NOMO-1 treated with dmso at 0.1 percent for 144 hours (cell line): ENCODE measurements around the gene UBAC1.
"Not testable (repeated sequence)": the region's sequence is repeated elsewhere in the genome, so short reads cannot be mapped to it uniquely, and the experiment has no call there.

Experiments used
- DNase-seq: peaks from one replicate; lab custom pipeline; 2025; ENCODE audit not compliant: unreplicated experiment; lab: John Stamatoyannopoulos, UW

The UBAC1 gene

GRCh38 chr9:135924628-135925338, 36.4 kb downstream of the UBAC1 start:
- DNase-seq: no peak

- no peak for DNase-seq
Measured at GRCh38 chr9:135923508-135923907, 37.7 kb downstream of the UBAC1 start.

GRCh38 chr9:135921749-135922310, 39.3 kb downstream of the UBAC1 start:
- no peak for DNase-seq

DNA sequence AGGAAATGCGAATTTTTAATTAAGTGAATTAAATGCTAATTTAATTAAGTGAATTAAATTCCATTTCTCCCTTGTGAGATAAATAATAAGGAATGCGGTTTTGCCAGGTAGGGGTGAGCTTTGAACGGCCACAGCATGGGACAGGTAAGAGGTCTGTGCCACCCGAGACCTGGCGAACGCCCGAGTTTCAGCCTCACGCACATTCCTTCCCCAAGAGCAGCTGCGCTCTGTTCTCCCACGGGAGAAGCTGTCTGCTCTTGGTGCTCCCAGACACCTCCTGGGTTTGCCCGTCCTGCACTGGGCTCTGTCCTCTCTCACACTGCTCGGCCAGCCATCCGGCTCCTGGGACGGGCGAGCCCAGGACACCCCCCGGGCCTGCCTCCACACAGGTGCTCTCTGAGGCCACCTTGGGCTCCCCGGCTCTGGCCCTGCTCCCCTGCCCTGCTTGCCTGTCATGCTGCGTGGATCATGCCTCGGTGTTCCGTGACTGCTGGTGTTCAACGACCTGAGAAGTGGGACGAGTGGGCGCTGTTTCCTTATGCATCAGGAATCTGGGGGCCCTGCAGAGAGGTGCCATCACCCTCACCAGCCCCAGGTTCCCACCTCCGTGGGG, 40.1 kb downstream of the UBAC1 start:
- DNase-seq: no peak

- DNase-seq: no peak
Measured at GRCh38 chr9:135920256-135920930, 40.8 kb downstream of the UBAC1 start.

DNA sequence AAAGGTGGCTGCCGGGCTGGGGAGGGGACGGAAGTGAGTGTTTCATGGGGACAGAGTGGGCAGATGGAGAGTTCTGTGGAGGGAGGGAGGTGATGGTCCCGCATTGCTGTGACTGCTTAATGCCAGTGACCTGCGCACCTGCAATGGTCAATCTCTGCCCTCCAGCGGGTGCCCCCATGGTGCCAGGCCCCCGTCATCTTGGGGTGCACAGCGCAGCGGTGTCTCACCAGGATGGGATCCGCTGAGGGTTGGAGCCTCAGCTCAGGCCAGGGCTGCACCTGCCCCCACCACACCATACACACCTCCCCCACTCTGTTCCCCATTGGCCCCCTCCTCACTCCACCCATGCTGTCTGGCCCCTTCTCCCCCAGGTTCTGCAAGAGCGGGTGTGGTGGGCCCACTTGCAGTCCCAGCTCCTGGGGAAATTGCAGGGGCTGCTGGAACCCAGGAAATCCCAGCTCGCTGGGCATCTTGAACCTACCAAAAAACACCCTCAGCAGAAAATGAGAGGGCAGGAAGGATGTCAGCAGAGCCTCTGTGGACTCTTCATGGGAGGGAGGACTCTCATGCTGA, 41.8 kb downstream of the UBAC1 start:
- DNase-seq: no peak

GRCh38 chr9:135916227-135916626, 44.9 kb downstream of the UBAC1 start:
- DNase-seq: not testable (repeated sequence)

DNA sequence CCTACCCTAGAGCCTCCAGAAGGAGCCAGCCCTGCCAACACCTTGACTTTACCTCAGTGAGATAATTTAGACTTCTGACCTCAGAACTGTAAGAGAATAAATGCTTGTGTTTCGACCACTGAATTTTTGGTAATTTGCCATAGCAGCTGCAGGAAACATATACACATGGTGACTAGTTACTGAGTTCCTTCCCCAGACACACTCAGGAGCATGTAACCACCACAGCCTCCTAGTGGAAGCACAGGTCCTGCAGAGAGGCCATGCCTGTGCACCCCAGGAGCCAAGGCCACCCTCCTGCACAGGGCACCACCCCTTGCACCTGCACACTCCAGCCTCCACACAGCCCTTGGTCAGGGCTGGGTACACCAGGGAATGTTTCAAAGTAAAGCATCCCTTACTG, 46.3 kb downstream of the UBAC1 start:
- DNase-seq: no peak

DNA sequence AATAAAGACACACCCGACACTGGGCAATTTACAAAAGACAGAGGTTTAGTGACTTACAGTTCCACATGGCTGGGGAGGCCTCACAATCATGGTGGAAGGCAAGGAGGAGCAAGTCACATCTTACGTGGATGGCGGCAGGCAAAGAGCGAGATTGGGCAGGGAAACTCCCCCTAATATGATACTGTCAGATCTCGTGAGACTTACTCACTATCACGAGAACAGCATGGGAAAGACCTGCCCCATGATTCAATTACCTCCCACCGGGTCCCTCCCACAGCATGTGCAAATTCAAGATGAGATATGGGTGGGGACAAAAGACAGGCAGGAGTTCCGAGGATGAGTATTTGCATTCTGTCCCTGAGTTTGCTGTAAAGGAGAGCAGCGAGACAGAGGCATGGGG, 49.9 kb downstream of the UBAC1 start:
- DNase-seq: not testable (repeated sequence)

GRCh38 chr9:135910757-135911156, 50.4 kb downstream of the UBAC1 start:
- DNase-seq: no peak

GRCh38 chr9:135910216-135910615, 51.0 kb downstream of the UBAC1 start:
- DNase-seq: no peak

- no peak for DNase-seq
Measured at GRCh38 chr9:135909371-135909770, 51.8 kb downstream of the UBAC1 start.

- DNase-seq: no peak
Measured at GRCh38 chr9:135908754-135909204, 52.4 kb downstream of the UBAC1 start.

DNA sequence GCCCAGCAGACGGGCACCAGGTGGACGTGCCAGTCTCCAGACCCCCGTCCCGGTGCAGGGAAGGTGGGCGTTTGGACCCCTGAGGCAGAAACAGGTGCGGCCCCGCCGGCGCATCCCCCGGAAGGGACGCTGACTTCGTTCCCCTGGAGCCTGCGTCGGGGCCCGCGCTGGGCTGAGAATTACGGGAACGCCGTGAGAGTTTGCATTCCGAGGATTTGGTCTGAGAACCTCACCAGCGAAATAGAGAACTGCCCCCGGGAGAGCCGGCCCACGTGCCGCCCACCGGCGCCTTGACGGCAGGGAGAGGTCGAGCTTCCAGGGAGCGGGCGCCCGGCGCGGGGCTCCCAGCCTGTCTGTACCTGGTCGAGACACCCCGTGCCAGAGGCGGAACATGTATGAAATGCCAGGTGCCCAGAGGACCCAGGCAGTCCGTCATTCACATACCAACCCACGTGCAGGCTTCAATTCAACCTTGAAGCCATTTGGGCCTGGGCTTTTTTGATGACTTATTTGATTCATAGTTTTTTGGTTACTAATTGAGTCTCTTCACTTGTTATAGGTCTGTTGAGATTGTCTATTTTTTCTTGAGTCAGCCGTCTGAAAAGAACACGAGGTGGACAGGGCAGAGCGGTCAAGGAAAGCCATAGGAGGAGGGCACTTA, 53.0 kb downstream of the UBAC1 start:
- DNase-seq: no peak

DNA sequence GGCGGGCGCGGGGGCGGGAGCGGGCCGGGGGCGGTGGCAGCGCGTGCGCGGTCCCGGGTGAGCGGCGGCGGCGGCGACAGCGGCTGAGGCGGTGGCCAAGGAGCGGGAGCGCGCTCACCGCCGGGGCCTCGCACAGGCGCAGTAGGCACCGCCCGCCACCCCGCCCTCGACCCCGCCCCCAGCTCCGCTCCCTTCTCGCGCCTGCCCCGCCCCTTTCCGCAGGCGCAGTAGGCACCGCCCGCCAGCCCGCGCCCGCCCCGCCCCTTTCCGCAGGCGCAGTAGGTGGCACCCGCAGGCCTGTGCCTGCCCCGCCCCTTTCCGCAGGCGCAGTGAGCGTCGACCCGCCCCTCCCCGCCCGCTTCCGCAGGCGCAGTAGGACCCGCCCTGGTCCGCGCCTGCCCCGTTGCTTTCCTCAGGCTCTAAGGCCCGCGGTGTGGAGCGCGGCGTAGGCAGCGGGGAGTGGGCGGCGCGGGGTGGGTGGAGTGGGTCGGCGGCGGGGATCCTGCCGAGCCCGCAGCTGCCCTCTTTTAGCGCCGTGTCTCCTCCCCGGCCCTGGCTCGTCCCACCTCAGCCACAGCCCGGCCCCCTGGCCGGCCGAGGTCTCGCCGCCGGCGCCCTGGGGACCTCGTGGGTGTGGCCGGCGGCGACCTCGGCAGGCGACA, 53.6 kb downstream of the UBAC1 start, which contains the start of gene CAMSAP1:
Gene CAMSAP1, minus strand, starts transcription at position 116 of the 662 bp plus-strand sequence. CDS start 387 bp downstream, outside the sequence.
- DNase-seq: peak; percentile 96

DNA sequence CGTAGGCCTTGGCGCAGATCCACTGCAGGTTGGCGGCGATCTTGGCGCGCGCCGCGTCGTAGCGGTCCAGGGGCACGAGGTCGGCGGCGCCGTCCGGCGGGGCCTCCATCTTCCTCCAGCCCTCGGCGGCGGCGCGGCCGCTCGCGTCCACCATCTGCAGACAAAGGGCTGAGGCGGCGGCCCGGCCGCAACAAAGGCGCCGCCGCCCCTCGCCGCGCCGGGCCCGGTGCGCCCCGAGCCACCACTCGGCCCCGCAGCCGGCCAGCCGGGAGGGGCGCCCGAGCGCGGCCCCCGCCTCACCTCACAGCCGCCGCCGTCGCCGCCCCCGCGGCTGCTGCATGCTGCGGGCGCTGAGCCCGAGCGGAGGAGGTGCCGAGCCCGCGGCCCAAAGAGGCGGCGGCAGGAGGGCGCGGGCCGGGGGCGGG, 54.2 kb downstream of the UBAC1 start:
- DNase-seq: no peak

- no peak for DNase-seq
Measured at GRCh38 chr9:135906291-135907005, 54.7 kb downstream of the UBAC1 start.

DNA sequence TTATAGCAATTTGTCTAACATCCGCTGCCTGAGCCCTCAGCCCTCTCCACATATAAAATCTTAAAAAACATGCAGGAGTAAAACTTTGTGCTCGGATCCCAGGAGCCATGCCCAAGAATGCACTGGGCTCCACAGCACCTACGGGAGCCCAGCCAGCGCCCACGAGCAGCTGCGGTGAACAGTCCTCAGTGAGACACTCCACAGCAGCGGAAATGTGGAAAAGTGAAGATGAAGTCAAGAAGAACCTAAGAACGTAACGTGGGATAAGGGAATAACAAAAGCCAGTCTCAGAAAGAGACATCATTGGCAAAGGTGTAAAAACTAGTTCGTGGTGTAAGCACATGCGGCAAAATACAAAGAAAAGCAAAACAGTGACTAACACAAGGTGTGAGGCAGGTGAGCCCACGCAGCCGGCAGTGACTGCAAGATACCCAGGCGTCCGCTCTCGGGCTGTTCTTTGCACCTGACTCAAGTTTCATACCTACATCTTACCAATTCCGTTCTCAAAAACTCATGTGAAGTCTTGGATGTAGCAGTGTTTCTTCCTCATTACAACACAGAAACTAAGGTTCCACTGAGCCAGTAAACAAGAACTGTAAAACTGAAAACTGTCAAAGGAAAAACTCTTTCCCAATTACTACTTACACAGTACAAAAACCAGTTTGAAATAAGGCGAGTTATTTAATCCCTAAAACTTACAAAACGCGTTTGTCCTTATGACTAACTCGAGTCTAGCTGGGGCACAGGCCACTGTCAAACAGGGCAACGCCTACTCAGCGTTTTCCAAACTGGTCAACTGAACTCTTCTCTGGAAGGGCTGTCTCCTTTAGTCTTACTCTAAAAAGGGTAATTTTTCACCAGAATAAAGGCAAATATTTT, 55.6 kb downstream of the UBAC1 start:
- DNase-seq: no peak
